Measurements from ENCODE around the gene ETV4. TPM values are rescaled to one million over a fixed set of nuclear protein-coding genes. Genes with fewer than 3 reads are reported as not detected.

Gene ETV4
- total and polyA plus RNA-seq, 2 of the 13 experiments (the other 11 are each of a cell fraction or from before 2014, with no cell fraction given), result 128 to 330 TPM

DNA sequence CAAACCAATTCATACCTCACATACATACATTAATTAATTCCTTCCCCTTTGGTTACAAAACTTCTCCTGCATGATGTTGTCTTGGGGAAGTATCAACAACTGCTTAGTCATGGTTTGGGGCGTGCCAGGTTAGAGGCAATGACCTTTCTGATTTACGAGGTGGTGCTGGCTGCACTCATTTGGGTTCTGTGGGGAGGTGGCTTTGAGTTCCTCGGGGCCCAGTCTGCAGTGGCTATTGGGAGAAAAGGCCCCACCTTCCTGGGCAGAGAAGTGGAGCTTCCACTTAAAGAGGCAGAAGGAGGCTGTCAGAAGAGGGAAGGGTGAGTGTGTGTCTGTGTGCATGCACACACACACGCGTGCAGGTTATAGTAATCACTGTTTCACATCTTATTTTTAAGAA lies 10.2 kb upstream of the ETV4 start (continued):
- TF ChIP-seq CBX2 (IDR thresholded peaks at IDR 0.05; ENCODE audit: low read depth, low read length) (no peak), CBX2 (CRISPR knock-in tag; IDR thresholded peaks at IDR 0.05; ENCODE audit: low read depth) (no peak), GATAD2A (CRISPR knock-in tag; IDR thresholded peaks at IDR 0.05) (peak; percentile 32; the same call in 1 of the 2 replicates), NR2F1 (CRISPR knock-in tag; IDR thresholded peaks at IDR 0.05) (no peak; a peak in 1 of 4 replicates), ZNF7 (CRISPR knock-in tag; IDR thresholded peaks at IDR 0.05) (peak; percentile 92), ZFY (CRISPR knock-in tag; IDR thresholded peaks at IDR 0.05) (no peak), CENPX (CRISPR knock-in tag; IDR thresholded peaks at IDR 0.05) (no peak), SALL1 (CRISPR knock-in tag; IDR thresholded peaks at IDR 0.05) (no peak), AKAP8 (CRISPR knock-in tag; IDR thresholded peaks at IDR 0.05) (no peak), NFE2 (CRISPR knock-in tag; IDR thresholded peaks at IDR 0.05) (0 out of 2 replicates have a peak, but pooled peaks have one; percentile 30), ONECUT2 (CRISPR knock-in tag; IDR thresholded peaks at IDR 0.05) (no peak), RARA (CRISPR knock-in tag; IDR thresholded peaks at IDR 0.05) (no peak), ZNF781 (CRISPR knock-in tag; IDR thresholded peaks at IDR 0.05; ENCODE audit: borderline replicate concordance, not compliant biosample characterization) (no peak), PITX1 (CRISPR knock-in tag; IDR thresholded peaks at IDR 0.05) (no peak), HDAC1 (CRISPR knock-in tag; IDR thresholded peaks at IDR 0.05) (no peak), ZNF552 (CRISPR knock-in tag; IDR thresholded peaks at IDR 0.05; ENCODE audit: borderline replicate concordance) (no peak), NCOA2 (CRISPR knock-in tag; IDR thresholded peaks at IDR 0.05) (no peak), SOX5 (CRISPR knock-in tag; IDR thresholded peaks at IDR 0.05; ENCODE audit: borderline replicate concordance) (no peak), SMAD9 (CRISPR knock-in tag; IDR thresholded peaks at IDR 0.05) (no peak), ZNF768 (CRISPR knock-in tag; IDR thresholded peaks at IDR 0.05) (no peak), ZNF30 (CRISPR knock-in tag; IDR thresholded peaks at IDR 0.05) (no peak)
- TF ChIP-seq, protein P1, sequence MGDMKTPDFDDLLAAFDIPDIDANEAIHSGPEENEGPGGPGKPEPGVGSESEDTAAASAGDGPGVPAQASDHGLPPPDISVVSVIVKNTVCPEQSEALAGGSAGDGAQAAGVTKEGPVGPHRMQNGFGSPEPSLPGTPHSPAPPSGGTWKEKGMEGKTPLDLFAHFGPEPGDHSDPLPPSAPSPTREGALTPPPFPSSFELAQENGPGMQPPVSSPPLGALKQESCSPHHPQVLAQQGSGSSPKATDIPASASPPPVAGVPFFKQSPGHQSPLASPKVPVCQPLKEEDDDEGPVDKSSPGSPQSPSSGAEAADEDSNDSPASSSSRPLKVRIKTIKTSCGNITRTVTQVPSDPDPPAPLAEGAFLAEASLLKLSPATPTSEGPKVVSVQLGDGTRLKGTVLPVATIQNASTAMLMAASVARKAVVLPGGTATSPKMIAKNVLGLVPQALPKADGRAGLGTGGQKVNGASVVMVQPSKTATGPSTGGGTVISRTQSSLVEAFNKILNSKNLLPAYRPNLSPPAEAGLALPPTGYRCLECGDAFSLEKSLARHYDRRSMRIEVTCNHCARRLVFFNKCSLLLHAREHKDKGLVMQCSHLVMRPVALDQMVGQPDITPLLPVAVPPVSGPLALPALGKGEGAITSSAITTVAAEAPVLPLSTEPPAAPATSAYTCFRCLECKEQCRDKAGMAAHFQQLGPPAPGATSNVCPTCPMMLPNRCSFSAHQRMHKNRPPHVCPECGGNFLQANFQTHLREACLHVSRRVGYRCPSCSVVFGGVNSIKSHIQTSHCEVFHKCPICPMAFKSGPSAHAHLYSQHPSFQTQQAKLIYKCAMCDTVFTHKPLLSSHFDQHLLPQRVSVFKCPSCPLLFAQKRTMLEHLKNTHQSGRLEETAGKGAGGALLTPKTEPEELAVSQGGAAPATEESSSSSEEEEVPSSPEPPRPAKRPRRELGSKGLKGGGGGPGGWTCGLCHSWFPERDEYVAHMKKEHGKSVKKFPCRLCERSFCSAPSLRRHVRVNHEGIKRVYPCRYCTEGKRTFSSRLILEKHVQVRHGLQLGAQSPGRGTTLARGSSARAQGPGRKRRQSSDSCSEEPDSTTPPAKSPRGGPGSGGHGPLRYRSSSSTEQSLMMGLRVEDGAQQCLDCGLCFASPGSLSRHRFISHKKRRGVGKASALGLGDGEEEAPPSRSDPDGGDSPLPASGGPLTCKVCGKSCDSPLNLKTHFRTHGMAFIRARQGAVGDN (CRISPR knock-in tag; IDR thresholded peaks at IDR 0.05), result no peak
- TF ChIP-seq, protein P2, sequence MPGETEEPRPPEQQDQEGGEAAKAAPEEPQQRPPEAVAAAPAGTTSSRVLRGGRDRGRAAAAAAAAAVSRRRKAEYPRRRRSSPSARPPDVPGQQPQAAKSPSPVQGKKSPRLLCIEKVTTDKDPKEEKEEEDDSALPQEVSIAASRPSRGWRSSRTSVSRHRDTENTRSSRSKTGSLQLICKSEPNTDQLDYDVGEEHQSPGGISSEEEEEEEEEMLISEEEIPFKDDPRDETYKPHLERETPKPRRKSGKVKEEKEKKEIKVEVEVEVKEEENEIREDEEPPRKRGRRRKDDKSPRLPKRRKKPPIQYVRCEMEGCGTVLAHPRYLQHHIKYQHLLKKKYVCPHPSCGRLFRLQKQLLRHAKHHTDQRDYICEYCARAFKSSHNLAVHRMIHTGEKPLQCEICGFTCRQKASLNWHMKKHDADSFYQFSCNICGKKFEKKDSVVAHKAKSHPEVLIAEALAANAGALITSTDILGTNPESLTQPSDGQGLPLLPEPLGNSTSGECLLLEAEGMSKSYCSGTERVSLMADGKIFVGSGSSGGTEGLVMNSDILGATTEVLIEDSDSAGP (CRISPR knock-in tag; IDR thresholded peaks at IDR 0.05; ENCODE audit: borderline replicate concordance), result peak; percentile 51
- TF ChIP-seq, protein P3, sequence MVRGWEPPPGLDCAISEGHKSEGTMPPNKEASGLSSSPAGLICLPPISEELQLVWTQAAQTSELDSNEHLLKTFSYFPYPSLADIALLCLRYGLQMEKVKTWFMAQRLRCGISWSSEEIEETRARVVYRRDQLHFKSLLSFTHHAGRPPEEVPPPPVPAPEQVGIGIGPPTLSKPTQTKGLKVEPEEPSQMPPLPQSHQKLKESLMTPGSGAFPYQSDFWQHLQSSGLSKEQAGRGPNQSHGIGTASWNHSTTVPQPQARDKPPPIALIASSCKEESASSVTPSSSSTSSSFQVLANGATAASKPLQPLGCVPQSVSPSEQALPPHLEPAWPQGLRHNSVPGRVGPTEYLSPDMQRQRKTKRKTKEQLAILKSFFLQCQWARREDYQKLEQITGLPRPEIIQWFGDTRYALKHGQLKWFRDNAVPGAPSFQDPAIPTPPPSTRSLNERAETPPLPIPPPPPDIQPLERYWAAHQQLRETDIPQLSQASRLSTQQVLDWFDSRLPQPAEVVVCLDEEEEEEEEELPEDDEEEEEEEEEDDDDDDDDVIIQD (CRISPR knock-in tag; IDR thresholded peaks at IDR 0.05; ENCODE audit: low read depth), result no peak
- TF ChIP-seq, protein P4, sequence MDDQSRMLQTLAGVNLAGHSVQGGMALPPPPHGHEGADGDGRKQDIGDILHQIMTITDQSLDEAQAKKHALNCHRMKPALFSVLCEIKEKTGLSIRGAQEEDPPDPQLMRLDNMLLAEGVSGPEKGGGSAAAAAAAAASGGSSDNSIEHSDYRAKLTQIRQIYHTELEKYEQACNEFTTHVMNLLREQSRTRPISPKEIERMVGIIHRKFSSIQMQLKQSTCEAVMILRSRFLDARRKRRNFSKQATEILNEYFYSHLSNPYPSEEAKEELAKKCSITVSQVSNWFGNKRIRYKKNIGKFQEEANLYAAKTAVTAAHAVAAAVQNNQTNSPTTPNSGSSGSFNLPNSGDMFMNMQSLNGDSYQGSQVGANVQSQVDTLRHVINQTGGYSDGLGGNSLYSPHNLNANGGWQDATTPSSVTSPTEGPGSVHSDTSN (CRISPR knock-in tag; IDR thresholded peaks at IDR 0.05; ENCODE audit: borderline replicate concordance), result no peak
